H1 (cell line): ENCODE measurements around the gene TSPAN9. TPM values are rescaled to one million over a fixed set of nuclear protein-coding genes. Genes with fewer than 3 reads are reported as not detected.
A peak's percentile ranks its signal among the peaks of the same experiment; 100 is the strongest.

Source experiments
- CTCF ChIA-PET: fragments of 300-600 bp; sonication (Branson Sonifier 250); formaldehyde crosslinking; loops from one replicate; lab custom pipeline; 2021; ENCODE audit not compliant: partially characterized antibody; lab: Charles Lee
- POLR2A ChIA-PET: fragments of 300-600 bp; sonication (Branson Sonifier 250); formaldehyde crosslinking; loops from one replicate; lab custom pipeline; 2021; ENCODE audit warnings: inconsistent platforms; ENCODE audit not compliant: partially characterized antibody; lab: Charles Lee
- DNase-seq, 2 experiments: peaks; one replicate each; pipeline versions ENCODE4 v3.0.0 to v3.0.0-alpha.2; 2010 to 2022; ENCODE audit warnings: low spot score in 2 of 2, low read depth in 1 of 2, mixed read lengths in 1 of 2
- FAIRE-seq: peaks from 2 replicates; lab custom pipeline; 2011; peaks lifted over from hg19 to GRCh38; lab: Jason Lieb, UNC
- H2AFZ ChIP-seq: 2 replicates; pipeline ENCODE4 v1.8.1; 2012; ENCODE audit warnings: low read length, inconsistent platforms
- H2AK5ac ChIP-seq: 2 replicates; pipeline ENCODE4 v1.6.1; 2013; ENCODE audit warnings: low read depth, low read length
- H2BK120ac ChIP-seq: replicated peaks from 2 replicates; pipeline ENCODE3; 2013; ENCODE audit warnings: low read depth, low read length, inconsistent platforms
- H2BK12ac ChIP-seq: 2 replicates; pipeline ENCODE4 v1.6.1; 2013; ENCODE audit warnings: low read depth, low read length
- H2BK15ac ChIP-seq: 2 replicates; pipeline ENCODE4 v1.6.1; 2013; ENCODE audit warnings: low read length
- H2BK20ac ChIP-seq: 2 replicates; pipeline ENCODE4 v1.6.1; 2013; ENCODE audit warnings: low read length
- H2BK5ac ChIP-seq: 2 replicates; pipeline ENCODE4 v1.6.1; 2013; ENCODE audit warnings: low read depth, low read length
- H3K14ac ChIP-seq: 2 replicates; pipeline ENCODE4 v1.6.1; 2013; ENCODE audit warnings: inconsistent platforms; ENCODE audit not compliant: insufficient read length
- H3K18ac ChIP-seq: 2 replicates; pipeline ENCODE4 v1.6.1; 2013; ENCODE audit warnings: low read length; ENCODE audit errors: extremely low read depth
- H3K23ac ChIP-seq: 2 replicates; pipeline ENCODE4 v1.6.1; 2013; ENCODE audit warnings: inconsistent platforms; ENCODE audit not compliant: insufficient read length
- H3K23me2 ChIP-seq: 2 replicates; pipeline ENCODE4 v1.6.1; 2013; ENCODE audit warnings: low read depth, low read length
- H3K27ac ChIP-seq: 2 replicates; pipeline ENCODE4 v1.6.1; 2011; ENCODE audit warnings: low read depth, low read length, inconsistent platforms
- H3K27me3 ChIP-seq, 4 experiments: replicated peaks in 1 of 4; 1 replicate in 1 of 4; 2 replicates in 3 of 4; pipeline versions ENCODE4 v1.6.1 to v1.8.1; 2011 to 2013; ENCODE audit warnings: low read length in 3 of 4, mild to moderate bottlenecking in 3 of 4, inconsistent platforms in 2 of 4, mixed read lengths in 2 of 4, moderate library complexity in 1 of 4; ENCODE audit not compliant: control insufficient read depth in 3 of 4, insufficient read depth in 3 of 4; ENCODE audit errors: extremely low read depth in 1 of 4
- H3K36me3 ChIP-seq, 4 experiments: 2 replicates each; pipeline versions ENCODE4 v1.6.1 to v1.8.1; 2011 to 2013; ENCODE audit warnings: mild to moderate bottlenecking in 4 of 4, low read length in 3 of 4, moderate library complexity in 2 of 4, control low read depth in 1 of 4, inconsistent platforms in 1 of 4; ENCODE audit not compliant: insufficient read depth in 4 of 4, control insufficient read depth in 2 of 4
- H3K4ac ChIP-seq: replicated peaks from 2 replicates; pipeline ENCODE3; 2013; ENCODE audit warnings: low read length, low read depth, mixed read lengths, inconsistent platforms; ENCODE audit not compliant: insufficient read length
- H3K4me1 ChIP-seq, 4 experiments: replicated peaks in 1 of 4; 1 replicate in 1 of 4; 2 replicates in 3 of 4; pipeline versions ENCODE4 v1.6.1 to v1.8.1; 2011 to 2013; ENCODE audit warnings: low read length in 3 of 4, inconsistent platforms in 2 of 4, mixed read lengths in 1 of 4; ENCODE audit not compliant: insufficient read depth in 4 of 4, control insufficient read depth in 3 of 4
- H3K4me2 ChIP-seq, 2 experiments: 2 replicates each; pipeline versions ENCODE4 v1.6.1 to v1.8.1; 2011 to 2013; ENCODE audit warnings: low read depth in 2 of 2, low read length in 2 of 2, control low read depth in 1 of 2, inconsistent platforms in 1 of 2, mild to moderate bottlenecking in 1 of 2; ENCODE audit not compliant: insufficient read depth in 1 of 2
- H3K4me3 ChIP-seq, 4 experiments: fragments of 200-600, 300-600 bp in 1 of 4; sonication (generic), shearing (Covaris generic), sonication (Bioruptor Twin) in 1 of 4; 2 replicates each; pipeline versions ENCODE4 v1.5.1 to v1.8.1; 2011 to 2016; ENCODE audit warnings: low read length in 4 of 4, low read depth in 3 of 4, control low read depth in 2 of 4, inconsistent platforms in 2 of 4, mild to moderate bottlenecking in 2 of 4, mixed read lengths in 1 of 4, moderate library complexity in 1 of 4; ENCODE audit not compliant: insufficient read depth in 2 of 4; ENCODE audit errors: extremely low read depth in 1 of 4
- H3K56ac ChIP-seq: replicated peaks from 2 replicates; pipeline ENCODE3; 2013; ENCODE audit warnings: low read depth, mild to moderate bottlenecking, mixed read lengths, low read length, inconsistent platforms; ENCODE audit not compliant: insufficient read length
- H3K79me1 ChIP-seq: 2 replicates; pipeline ENCODE4 v1.6.1; 2013; ENCODE audit warnings: low read depth, low read length, control low read depth
- H3K79me2 ChIP-seq, 2 experiments: 2 replicates each; pipeline versions ENCODE4 v1.6.1 to v1.8.1; 2012 to 2013; ENCODE audit warnings: low read length in 2 of 2, mild to moderate bottlenecking in 2 of 2, inconsistent platforms in 1 of 2; ENCODE audit not compliant: insufficient read depth in 2 of 2, control insufficient read depth in 1 of 2
- H3K9ac ChIP-seq, 4 experiments: replicated peaks in 1 of 4; 1 replicate in 1 of 4; 2 replicates in 3 of 4; pipeline versions ENCODE4 v1.6.1 to v1.8.1; 2011 to 2013; ENCODE audit warnings: low read depth in 3 of 4, low read length in 3 of 4, control low read depth in 2 of 4, mild to moderate bottlenecking in 2 of 4, moderate library complexity in 2 of 4, inconsistent platforms in 1 of 4; ENCODE audit errors: extremely low read depth in 1 of 4
- H3K9me3 ChIP-seq, 2 experiments: 2 replicates each; pipeline versions ENCODE4 v1.6.1 to v1.8.1; 2012 to 2013; ENCODE audit warnings: mild to moderate bottlenecking in 2 of 2, moderate library complexity in 2 of 2, control low read depth in 1 of 2, inconsistent platforms in 1 of 2, low read depth in 1 of 2, low read length in 1 of 2, mixed read lengths in 1 of 2; ENCODE audit not compliant: insufficient read depth in 2 of 2
- H4K20me1 ChIP-seq, 2 experiments: replicated peaks in 1 of 2; 2 replicates each; pipeline versions ENCODE3 to v1.8.1; 2011 to 2013; ENCODE audit warnings: inconsistent platforms in 2 of 2, low read length in 2 of 2, mild to moderate bottlenecking in 1 of 2; ENCODE audit not compliant: insufficient read depth in 2 of 2, control insufficient read depth in 1 of 2
- H4K5ac ChIP-seq: 2 replicates; pipeline ENCODE4 v1.6.1; 2013; ENCODE audit warnings: low read length, low read depth, mixed read lengths, inconsistent platforms; ENCODE audit not compliant: insufficient read length
- H4K8ac ChIP-seq: 2 replicates; pipeline ENCODE4 v1.8.0; 2013; ENCODE audit warnings: mild to moderate bottlenecking, moderate library complexity, low read length, inconsistent platforms; ENCODE audit not compliant: insufficient read depth; ENCODE audit errors: extremely low read depth
- H4K91ac ChIP-seq: replicated peaks from 2 replicates; pipeline ENCODE3; 2013; ENCODE audit warnings: low read length, mixed read lengths, inconsistent platforms; ENCODE audit not compliant: insufficient read length
- CHD2 ChIP-seq: IDR thresholded peaks from 2 replicates; pipeline ENCODE4 v1.6.1; 2012; ENCODE audit warnings: low read length, improper control_type of control experiment
- PHF8 ChIP-seq: fragments of 200-600 bp; sonication (generic); conservative IDR thresholded peaks from 2 replicates; pipeline ENCODE4 v1.7.1; 2012; ENCODE audit warnings: low read depth, mild to moderate bottlenecking, inconsistent platforms, low read length, moderate library complexity
- POLR2A ChIP-seq, 2 experiments: IDR thresholded peaks; 1 replicate in 1 of 2; 2 replicates in 1 of 2; pipeline ENCODE4 v1.6.1; 2011; ENCODE audit warnings: low read depth in 2 of 2, low read length in 2 of 2, mild to moderate bottlenecking in 2 of 2; ENCODE audit errors: control extremely low read depth in 1 of 2
- SIN3A ChIP-seq, 2 experiments: IDR thresholded peaks in 1 of 2; conservative IDR thresholded peaks in 1 of 2; 2 replicates each; pipeline ENCODE4 v1.6.1; 2011 to 2012; ENCODE audit warnings: low read length in 2 of 2, improper control_type of control experiment in 1 of 2, low read depth in 1 of 2, mild to moderate bottlenecking in 1 of 2
- SRF ChIP-seq: IDR thresholded peaks from 2 replicates; pipeline ENCODE4 v1.6.1; 2011; ENCODE audit warnings: mild to moderate bottlenecking, low read depth, low read length, moderate library complexity
- WGBS, 2 experiments: shearing (Covaris generic) in 1 of 2; methylation state at CpG; one replicate each; pipeline versions ENCODE4 v1.1.6 to v1.1.7; 2013 to 2015; ENCODE audit warnings: low lambda C conversion rate in 2 of 2, mixed read lengths in 2 of 2, inconsistent platforms in 1 of 2, low coverage in 1 of 2, missing lambda C conversion rate in 1 of 2; ENCODE audit not compliant: insufficient replicate concordance in 2 of 2, insufficient coverage in 1 of 2, insufficient read length in 1 of 2; ENCODE audit errors: extremely low coverage in 1 of 2, missing lambda C conversion rate in 1 of 2; 5-methylcytosine and 5-hydroxymethylcytosine counted together
- long read RNA-seq, 2 experiments: library from RNA in 1 of 2; library from capped mRNA in 1 of 2; stranded (forward); transcript quantifications; one replicate each; pipeline ENCODE4 v2.0.0, GENCODE V29; 2021; ENCODE audit warnings: inconsistent platforms in 1 of 2
- polyA minus RNA-seq, 3 experiments: library from RNA; depleted of rRNA, polyadenylated mRNA; stranded (reverse); fragments of >200 nt; gene quantifications; 1 replicate in 2 of 3; 2 replicates in 1 of 3; pipeline ENCODE4 v1.2.3, GENCODE V29; 2011
- polyA plus RNA-seq, 7 experiments: library from polyadenylated mRNA; depleted of rRNA in 3 of 7; stranded (reverse) in 5 of 7; unstranded in 2 of 7; fragments of >200 nt in 5 of 7; fragments of 200-250 nt in 2 of 7; gene quantifications; 1 replicate in 5 of 7; 2 replicates in 1 of 7; 4 replicates in 1 of 7; pipeline versions ENCODE4 v1.2.1 to v1.2.3, GENCODE V29; 2011 to 2013; ENCODE audit warnings: missing spikeins in 2 of 7, mixed read lengths in 2 of 7
- total RNA-seq: library from RNA; stranded (reverse); fragmentation: NEBNext Ultra II Directional; extraction: Animal tissue kit (Norgen Biotek cat#: 25700); gene quantifications from 2 replicates; pipeline ENCODE4 v1.2.1, GENCODE V29; 2021
- TF ChIP-seq, protein P1 (sequence below): IDR thresholded peaks from 2 replicates; pipeline ENCODE4 v1.6.1; 2012; ENCODE audit warnings: inconsistent platforms

Gene TSPAN9, protein sequence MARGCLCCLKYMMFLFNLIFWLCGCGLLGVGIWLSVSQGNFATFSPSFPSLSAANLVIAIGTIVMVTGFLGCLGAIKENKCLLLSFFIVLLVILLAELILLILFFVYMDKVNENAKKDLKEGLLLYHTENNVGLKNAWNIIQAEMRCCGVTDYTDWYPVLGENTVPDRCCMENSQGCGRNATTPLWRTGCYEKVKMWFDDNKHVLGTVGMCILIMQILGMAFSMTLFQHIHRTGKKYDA
- total RNA-seq (26.1 and 29.1 TPM in 2 replicates), polyA plus RNA-seq (2011; rRNA removed) (11.5 and 20.7 TPM in 2 replicates), polyA minus RNA-seq (2011; rRNA and poly(A)+ RNA removed) (22.9 and 41.1 TPM in 2 replicates)
- 18.5 TPM for polyA plus RNA-seq (2011; cell fraction: cytosol; rRNA removed)
- 28.8 TPM for polyA plus RNA-seq (2011; cell fraction: nucleus; rRNA removed)
- polyA plus RNA-seq (2012, experiment 1 of 2) = 12.7 to 19.8 TPM (median 17.2 TPM) in 4 replicates
- polyA plus RNA-seq (2012, experiment 2 of 2) = 14.9 TPM
- 20.1 TPM for polyA plus RNA-seq (2013, experiment 1 of 2)
- polyA plus RNA-seq (2013, experiment 2 of 2) = 22.9 TPM
- polyA minus RNA-seq (2011; cell fraction: cytosol; rRNA and poly(A)+ RNA removed) = 7.2 TPM
- polyA minus RNA-seq (2011; cell fraction: nucleus; rRNA and poly(A)+ RNA removed) = 17.2 TPM
- long read RNA-seq, experiment 1, full-length matches to known transcripts = 2 of 20 reads
- long read RNA-seq, experiment 1, partial matches to known transcripts = 6 of 20 reads
- long read RNA-seq, experiment 1, other reads (novel, unspliced or antisense) = 12 of 20 reads
- long read RNA-seq, experiment 2, full-length matches to known transcripts = 2 of 3 reads
- long read RNA-seq, experiment 2, partial matches to known transcripts = 0 of 3 reads
- long read RNA-seq, experiment 2, other reads (novel, unspliced or antisense) = 1 of 3 reads

DNA sequence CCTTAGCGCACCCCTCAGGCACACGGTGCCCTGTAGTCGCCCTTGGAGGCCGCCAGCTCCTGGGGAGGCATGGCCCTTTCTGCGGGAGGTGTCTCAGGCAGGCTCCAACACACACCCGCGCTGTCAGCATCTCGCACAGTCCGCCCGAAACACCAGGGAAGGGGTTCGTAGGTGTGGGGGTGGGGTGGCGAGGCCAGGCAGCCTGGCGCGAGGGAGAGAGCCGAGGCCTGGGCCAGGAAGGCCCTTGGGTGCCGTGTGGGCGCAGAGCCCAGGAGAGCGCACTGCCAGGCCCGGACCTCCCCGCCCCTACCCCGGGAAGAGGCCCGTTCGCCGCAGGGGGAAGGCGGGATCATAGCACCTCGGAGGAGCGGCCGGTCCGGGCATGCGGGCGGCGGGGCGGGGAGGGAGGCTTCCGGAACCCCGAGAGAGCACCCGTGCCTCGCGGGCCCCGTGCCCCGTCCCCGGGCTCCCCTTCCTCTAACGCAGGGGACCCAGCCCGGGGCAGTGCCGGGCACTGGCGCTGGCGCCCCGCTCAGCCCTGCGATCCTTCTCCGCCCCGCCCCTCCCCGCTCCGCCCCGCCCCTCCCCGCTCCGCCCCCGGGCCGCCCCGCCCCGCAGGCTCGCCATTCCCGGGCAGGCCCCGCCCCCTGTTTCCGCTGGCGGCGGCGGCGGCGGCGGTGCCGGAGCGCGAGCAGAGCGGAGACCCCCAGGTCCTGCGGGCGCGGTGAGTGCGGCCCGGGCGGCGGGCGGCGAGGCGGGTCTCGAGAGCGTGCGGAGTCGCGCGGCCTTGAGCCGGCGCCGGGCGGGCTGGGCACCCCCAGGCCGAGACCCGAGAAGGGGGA, at the start of gene TSPAN9:
TSS of gene TSPAN9 (plus strand) at position 650 of the 842 bp plus-strand sequence. CDS start 123,815 bp downstream, outside the sequence.
- whole genome bisulfite sequencing, 2 experiments = 4% methylated on average over 11 of the region's 95 CpGs; no CpG with 5 or more reads in 1 of the 2 experiments
- no peak for TF ChIP-seq CHD2
- TF ChIP-seq, protein P1, sequence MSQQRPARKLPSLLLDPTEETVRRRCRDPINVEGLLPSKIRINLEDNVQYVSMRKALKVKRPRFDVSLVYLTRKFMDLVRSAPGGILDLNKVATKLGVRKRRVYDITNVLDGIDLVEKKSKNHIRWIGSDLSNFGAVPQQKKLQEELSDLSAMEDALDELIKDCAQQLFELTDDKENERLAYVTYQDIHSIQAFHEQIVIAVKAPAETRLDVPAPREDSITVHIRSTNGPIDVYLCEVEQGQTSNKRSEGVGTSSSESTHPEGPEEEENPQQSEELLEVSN = peak; percentile 77
- TF ChIP-seq SIN3A (conservative IDR thresholded peaks at IDR 0.05 in 1 of 2, IDR thresholded peaks at IDR 0.05 in 1 of 2; ENCODE audit: low read depth in 1 of 2, low read length in 2 of 2) = 0 out of 4 replicates have a peak, but pooled peaks of 1 of the 2 experiments have one; percentile 38
- peak; percentile 78 for TF ChIP-seq PHF8
- peak in 1 of 2 experiments; percentile 51; a peak in 1 of 3 replicates for TF ChIP-seq POLR2A (IDR thresholded peaks at IDR 0.05; ENCODE audit: control extremely low read depth in 1 of 2, low read depth in 2 of 2, low read length in 2 of 2)
- TF ChIP-seq SRF = no peak

More for the DNA sequence above, at the start of gene TSPAN9:
- Histone ChIP-seq H4K5ac (peak within 1 kb of the TSS; percentile 21), H3K79me2 (no peaks in the 10 kb centered on the region), H3K56ac (no peak within 1 kb of the TSS), H3K9me3 (no peaks in the 10 kb centered on the region), H2BK12ac (no peak within 1 kb of the TSS), H2BK5ac (no peak within 1 kb of the TSS), H3K36me3 (no peaks in the 10 kb centered on the region), H2AFZ (peak within 1 kb of the TSS; percentile 85), H3K18ac (peak within 1 kb of the TSS; percentile 32; the same call in 1 of the 2 replicates), H3K27ac (no peak within 1 kb of the TSS), H3K4ac (no peak within 1 kb of the TSS), H4K91ac (peak within 1 kb of the TSS; percentile 65), H3K79me1 (no peaks in the 10 kb centered on the region), H3K4me3 (peak within 1 kb of the TSS; percentile 65 to 77 (median 70)), H3K23me2 (peaks cover 4% of the 10 kb centered on the region; the same call in 1 of the 2 replicates), H2BK20ac (no peak within 1 kb of the TSS), H3K9ac (peak within 1 kb of the TSS in 2 of 4 experiments; percentile 53 to 66; a peak in 3 of 7 replicates), H2AK5ac (no peak within 1 kb of the TSS), H3K14ac (no peak within 1 kb of the TSS), H3K27me3 (peaks cover 0 to 18% (median 8%) of the 10 kb centered on the region in 4 experiments; a peak in 3 of 7 replicates), H3K23ac (no peak within 1 kb of the TSS), H2BK120ac (no peak within 1 kb of the TSS), H3K4me1 (peaks cover 0 to 12% (median 3%) of the 10 kb centered on the region in 4 experiments; a peak in 3 of 7 replicates), H3K4me2 (peak within 1 kb of the TSS; percentile 70 to 80), H2BK15ac (no peak within 1 kb of the TSS; the same call in 1 of the 2 replicates), H4K8ac (no peak within 1 kb of the TSS; the same call in 1 of the 2 replicates), H4K20me1 (no peaks in the 10 kb centered on the region)
- POLR2A ChIA-PET = interaction anchor here (0.7 to 1.0 kb wide), 4 partner anchors 11 to 198 kb away, joined by 3 to 4 read pairs (median 3); no protein-coding TSS in a partner anchor
- FAIRE-seq = no peak
- peak in 1 of 2 experiments; percentile 75 for DNase-seq
- CTCF ChIA-PET = interaction anchor here (0.5 to 6.3 kb wide), 8 partner anchors 9 to 131 kb away, joined by 3 to 78 read pairs (median 4); no protein-coding TSS in a partner anchor
